ENCODE data around the gene EFCAB6. TPM values are rescaled to one million over a fixed set of nuclear protein-coding genes. Genes with fewer than 3 reads are reported as not detected.

The EFCAB6 gene
- total and polyA plus RNA-seq, 10 of the 15 experiments (the other 5 are each of a cell fraction or from before 2014, with no cell fraction given) = 0.05 to 0.42 (median 0.19) TPM

GRCh38 chr22:43560651-43561050, 251.5 kb downstream of the EFCAB6 start:
- ATAC-seq (no peak), DNase-seq (ENCODE audit: low read depth, low spot score) (no peak), FAIRE-seq (no peak)
- H3K4me3 ChIP-seq = no peak overlapping the region
- no peaks in the 10 kb centered on the region for H4K20me1 ChIP-seq (ENCODE audit: control insufficient read depth, insufficient read depth)
- no peaks in the 10 kb centered on the region; the same call in 2 of the 3 replicates for H3K9me3 ChIP-seq (replicated peaks; ENCODE audit: control insufficient read depth, insufficient read depth, low read length)
- H3K79me2 ChIP-seq (ENCODE audit: control insufficient read depth, insufficient read depth, low read length) = no peaks in the 10 kb centered on the region
- intact Hi-C loops (cut with micrococcal nuclease; ENCODE audit: unreplicated experiment) (no loop called here), in situ Hi-C loops (cut with MboI) (no loop called here)
- RAD21 ChIA-PET (ENCODE audit: unreplicated experiment) = interaction anchor here (0.5 kb wide), 1 partner anchor 1200 kb away, joined by 3 read pairs; no protein-coding TSS in a partner anchor
- H3K36me3 ChIP-seq (ENCODE audit: control insufficient read depth in 2 of 2, insufficient read depth in 2 of 2, low read length in 1 of 2) = no peaks in the 10 kb centered on the region
- H3K27me3 ChIP-seq (replicated peaks in 1 of 2; ENCODE audit: control insufficient read depth in 2 of 2, insufficient read depth in 2 of 2, low read length in 1 of 2) = no peaks in the 10 kb centered on the region
- no TSS peak for BruUV-seq (replicated peaks)
- SMC1A ChIA-PET (ENCODE audit: uncharacterized antibody, unreplicated experiment) = no interaction called here
- CTCF ChIA-PET = no interaction called here
- H3K4me1 ChIP-seq (ENCODE audit: control insufficient read depth, insufficient read depth, low read length) = no peaks in the 10 kb centered on the region
- 37% methylated on average over 18 of the region's 18 CpGs for WGBS (ENCODE audit: insufficient coverage, insufficient replicate concordance, low lambda C conversion rate, missing lambda C conversion rate)
- TF ChIP-seq GABPA (IDR thresholded peaks at IDR 0.05; ENCODE audit: low read depth) = no peak
- no peak for TF ChIP-seq CEBPZ (IDR thresholded peaks at IDR 0.05; ENCODE audit: low read depth, low read length)
- no peak for TF ChIP-seq FOXK2 (IDR thresholded peaks at IDR 0.05)
- no peak for TF ChIP-seq ZNF592 (IDR thresholded peaks at IDR 0.05)
- no peak for TF ChIP-seq ZNF622 (IDR thresholded peaks at IDR 0.05)
- no peak for TF ChIP-seq NR2F1 (conservative IDR thresholded peaks at IDR 0.05)
- TF ChIP-seq NFIC (IDR thresholded peaks at IDR 0.05; ENCODE audit: low read depth, low read length) = no peak
- no peak for TF ChIP-seq GATAD2B (conservative IDR thresholded peaks at IDR 0.05; ENCODE audit: low read depth)
- TF ChIP-seq RBBP5 (conservative IDR thresholded peaks at IDR 0.05) = no peak
- TF ChIP-seq ZNF24 (IDR thresholded peaks at IDR 0.05) = no peak
- no peak for TF ChIP-seq CEBPB (IDR thresholded peaks at IDR 0.05; ENCODE audit: borderline replicate concordance in 1 of 2, low read depth in 2 of 2, low read length in 2 of 2)
- TF ChIP-seq SP1 (IDR thresholded peaks at IDR 0.05; ENCODE audit: low read depth, low read length) = no peak
- TF ChIP-seq TCF3 (IDR thresholded peaks at IDR 0.05; ENCODE audit: borderline replicate concordance, insufficient read depth, low read depth, low read length) = no peak
- TF ChIP-seq IKZF1 (conservative IDR thresholded peaks at IDR 0.05) = no peak
- TF ChIP-seq ZNF217 (IDR thresholded peaks at IDR 0.05) = no peak
- TF ChIP-seq TBL1XR1 (IDR thresholded peaks at IDR 0.05; ENCODE audit: low read depth, low read length) = no peak
- no peak for TF ChIP-seq PML (IDR thresholded peaks at IDR 0.05; ENCODE audit: low read length)
- TF ChIP-seq ZNF274 (IDR thresholded peaks at IDR 0.05; ENCODE audit: insufficient read depth, insufficient read length) = no peak
- no peak for TF ChIP-seq ZSCAN29 (IDR thresholded peaks at IDR 0.05)
- POLR2A ChIA-PET = no interaction called here
- no peak overlapping the region for H3K9ac ChIP-seq (ENCODE audit: control insufficient read depth, insufficient read depth, low read length)
- no peak overlapping the region for H3K4me2 ChIP-seq (ENCODE audit: control insufficient read depth, insufficient read depth)
- H2AFZ ChIP-seq (ENCODE audit: control insufficient read depth, low read depth, low read length) = no peak overlapping the region
- H3K27ac ChIP-seq (ENCODE audit: control insufficient read depth, insufficient read depth) = no peak overlapping the region

All from GM12878 (cell line).